HCT116 (cell line): ENCODE results near the gene ASMTL. TPM values are rescaled to one million over a fixed set of nuclear protein-coding genes. Genes with fewer than 3 reads are reported as not detected.

Experiments used
- ATAC-seq: fragments of 200-7000 bp; cut with Tn5 transposase; 2 replicates; pipeline ENCODE4 v1.9.1; 2020; ENCODE audit warnings: mild to moderate bottlenecking, moderate library complexity
- BruUV-seq: library from RNA; stranded (reverse); fragments of 400-500 nt; replicated peaks from 2 replicates; lab custom pipeline; 2021; lab: Mats Ljungman, UMichigan
- CTCF ChIA-PET: fragments of 300-600 bp; sonication (Branson Sonifier 250); formaldehyde crosslinking; loops from one replicate; lab custom pipeline; 2021; ENCODE audit warnings: antibody characterized with exemption; lab: Charles Lee
- POLR2A ChIA-PET: fragments of 300-600, 350-600 bp; sonication (Branson Sonifier 250); formaldehyde crosslinking; loops from one replicate; lab custom pipeline; 2021; ENCODE audit warnings: antibody characterized with exemption; lab: Charles Lee
- RAD21 ChIA-PET, 2 experiments: fragments of 300-600 bp; sonication (Branson Sonifier 250); formaldehyde crosslinking; loops; one replicate each; lab custom pipeline; 2023; ENCODE audit warnings: low total read pairs in 2 of 2; ENCODE audit not compliant: uncharacterized antibody in 2 of 2, unreplicated experiment in 2 of 2, low non-redundant PET in 1 of 2; lab: Charles Lee
- DNase-seq: peaks from one replicate; pipeline ENCODE4 v3.0.0-alpha.2; 2010; ENCODE audit warnings: low read depth, low spot score
- H2AFZ ChIP-seq: fragments of 200-600 bp; shearing (Covaris generic), sonication (generic); 2 replicates; pipeline ENCODE4 v1.6.1; 2017; ENCODE audit warnings: low read depth, mixed run types, mixed read lengths, antibody characterized with exemption, low read length; ENCODE audit not compliant: poor library complexity, severe bottlenecking
- H3K27ac ChIP-seq: 2 replicates; pipeline ENCODE4 v1.5.1; 2012; ENCODE audit warnings: low read depth, low read length
- H3K27me3 ChIP-seq: fragments of 200-600 bp; sonication (generic); 2 replicates; pipeline ENCODE4 v1.6.1; 2016; ENCODE audit warnings: mixed run types, low read length, mixed read lengths; ENCODE audit not compliant: insufficient read depth
- H3K36me3 ChIP-seq, 2 experiments: fragments of 200-500 bp in 1 of 2; fragments of 200-600 bp in 1 of 2; sonication (Bioruptor generic) in 1 of 2; sonication (generic) in 1 of 2; 2 replicates each; pipeline versions ENCODE4 v1.5.1 to v1.6.1; 2014 to 2016; ENCODE audit warnings: low read length in 2 of 2, inconsistent platforms in 1 of 2, mixed read lengths in 1 of 2, mixed run types in 1 of 2; ENCODE audit not compliant: insufficient read depth in 2 of 2, control insufficient read depth in 1 of 2
- H3K4me1 ChIP-seq, 2 experiments: fragments of 200-600 bp in 1 of 2; sonication (generic) in 1 of 2; 2 replicates each; pipeline versions ENCODE4 v1.5.1 to v1.6.1; 2012 to 2017; ENCODE audit warnings: low read length in 2 of 2, inconsistent platforms in 1 of 2, mild to moderate bottlenecking in 1 of 2, mixed read lengths in 1 of 2, mixed run types in 1 of 2, moderate library complexity in 1 of 2; ENCODE audit not compliant: insufficient read depth in 2 of 2, control insufficient read depth in 1 of 2
- H3K4me2 ChIP-seq: fragments of 200-600 bp; sonication (generic); 2 replicates; pipeline ENCODE4 v1.6.1; 2017; ENCODE audit warnings: mixed run types, low read length, mixed read lengths
- H3K4me3 ChIP-seq, 2 experiments: fragments of 200-600 bp in 1 of 2; sonication (generic) in 1 of 2; replicated peaks in 1 of 2; 2 replicates each; pipeline ENCODE4 v1.5.1; 2011 to 2016; ENCODE audit warnings: low read length in 2 of 2, control low read depth in 1 of 2, low read depth in 1 of 2, mild to moderate bottlenecking in 1 of 2, mixed read lengths in 1 of 2, mixed run types in 1 of 2
- H3K79me2 ChIP-seq: fragments of 200-600 bp; sonication (generic); 2 replicates; pipeline ENCODE4 v1.6.1; 2017; ENCODE audit warnings: mild to moderate bottlenecking, mixed run types, low read length, moderate library complexity, mixed read lengths; ENCODE audit not compliant: insufficient read depth
- H3K9ac ChIP-seq: fragments of 200-600 bp; sonication (generic); 2 replicates; pipeline ENCODE4 v1.6.1; 2016; ENCODE audit warnings: low read length, mixed read lengths
- H3K9me2 ChIP-seq: fragments of 200-600 bp; sonication (generic), shearing (Covaris generic); 2 replicates; pipeline ENCODE4 v1.6.1; 2017; ENCODE audit warnings: mixed run types, mild to moderate bottlenecking, moderate library complexity; ENCODE audit not compliant: insufficient read depth
- H3K9me3 ChIP-seq, 2 experiments: fragments of 200-500 bp in 1 of 2; fragments of 200-600 bp in 1 of 2; sonication (Bioruptor generic) in 1 of 2; sonication (generic) in 1 of 2; 2 replicates each; pipeline ENCODE4 v1.6.1; 2014 to 2017; ENCODE audit warnings: low read length in 2 of 2, mixed read lengths in 2 of 2, inconsistent platforms in 1 of 2, low read depth in 1 of 2, mild to moderate bottlenecking in 1 of 2, mixed run types in 1 of 2, moderate library complexity in 1 of 2; ENCODE audit not compliant: control insufficient read depth in 1 of 2, insufficient read depth in 1 of 2
- H4K20me1 ChIP-seq: fragments of 200-600 bp; sonication (generic), shearing (Covaris generic); 2 replicates; pipeline ENCODE4 v1.6.1; 2017; ENCODE audit warnings: mixed run types, mild to moderate bottlenecking, moderate library complexity; ENCODE audit not compliant: insufficient read depth
- ATF3 ChIP-seq: IDR thresholded peaks from 2 replicates; pipeline ENCODE4 v1.6.1; 2012
- CBX3 ChIP-seq: IDR thresholded peaks from 2 replicates; pipeline ENCODE4 v1.6.1; 2012; ENCODE audit warnings: low read depth
- CEBPB ChIP-seq: IDR thresholded peaks from 2 replicates; pipeline ENCODE4 v1.6.1; 2012; ENCODE audit warnings: low read depth
- EGR1 ChIP-seq: IDR thresholded peaks from 2 replicates; pipeline ENCODE4 v1.6.1; 2012; ENCODE audit warnings: low read depth
- ELF1 ChIP-seq: IDR thresholded peaks from 2 replicates; pipeline ENCODE4 v1.6.1; 2012; ENCODE audit warnings: low read depth, borderline replicate concordance
- EZH2 ChIP-seq: fragments of 200-600 bp; sonication (generic); IDR thresholded peaks from 2 replicates; pipeline ENCODE4 v1.6.1; 2017; ENCODE audit warnings: antibody characterized with exemption, mixed run types
- EZH2phosphoT487 ChIP-seq: fragments of 200-600 bp; IDR thresholded peaks from 2 replicates; pipeline ENCODE4 v1.6.1; 2018; ENCODE audit warnings: antibody characterized with exemption, borderline replicate concordance
- FOSL1 ChIP-seq: IDR thresholded peaks from 2 replicates; pipeline ENCODE4 v1.6.1; 2012; ENCODE audit warnings: low read depth
- JUND ChIP-seq: IDR thresholded peaks from 2 replicates; pipeline ENCODE4 v1.6.1; 2012
- MAX ChIP-seq: IDR thresholded peaks from 2 replicates; pipeline ENCODE4 v1.6.1; 2012
- POLR2A ChIP-seq: IDR thresholded peaks from 2 replicates; pipeline ENCODE4 v1.7.0; 2011; ENCODE audit warnings: borderline replicate concordance; ENCODE audit not compliant: insufficient read depth, insufficient read length; ENCODE audit errors: extremely low read depth
- POLR2AphosphoS5 ChIP-seq: IDR thresholded peaks from 2 replicates; pipeline ENCODE4 v1.6.1; 2011; ENCODE audit warnings: mild to moderate bottlenecking, low read depth, low read length, moderate library complexity
- RAD21 ChIP-seq: IDR thresholded peaks from 2 replicates; pipeline ENCODE4 v1.6.1; 2012; ENCODE audit warnings: low read depth, mild to moderate bottlenecking
- SIN3A ChIP-seq: IDR thresholded peaks from 2 replicates; pipeline ENCODE4 v1.6.1; 2012; ENCODE audit warnings: low read depth
- SP1 ChIP-seq: IDR thresholded peaks from 2 replicates; pipeline ENCODE4 v1.6.1; 2012; ENCODE audit warnings: low read depth
- SRF ChIP-seq: IDR thresholded peaks from 2 replicates; pipeline ENCODE4 v1.6.1; 2012; ENCODE audit warnings: low read depth
- TCF7L2 ChIP-seq: IDR thresholded peaks from 2 replicates; pipeline ENCODE4 v1.7.0; 2011; ENCODE audit warnings: borderline replicate concordance, inconsistent platforms; ENCODE audit not compliant: insufficient read depth, insufficient read length; ENCODE audit errors: extremely low read depth
- YY1 ChIP-seq: IDR thresholded peaks from 2 replicates; pipeline ENCODE4 v1.6.1; 2011; ENCODE audit warnings: low read length, low read depth, moderate library complexity, mild to moderate bottlenecking; ENCODE audit not compliant: insufficient replicate concordance; ENCODE audit errors: extremely low read depth
- ZFX ChIP-seq: fragments of 450-650 bp; IDR thresholded peaks from 2 replicates; pipeline ENCODE4 v1.6.1; 2017
- ZNF274 ChIP-seq: fragments of 200-500 bp; sonication (Bioruptor generic); IDR thresholded peaks from 2 replicates; pipeline ENCODE4 v1.6.1; 2014; ENCODE audit warnings: mild to moderate bottlenecking, low read depth, low read length, inconsistent platforms
- intact Hi-C: fragments of 100-400 bp; cut with micrococcal nuclease; formaldehyde crosslinking; loops from 2 replicates; pipeline ENCODE4 v1.10.0; 2022
- total RNA-seq: library from RNA; stranded (reverse); gene quantifications from one replicate; pipeline ENCODE4 v1.2.1, GENCODE V29; 2021; ENCODE audit not compliant: unreplicated experiment
- TF ChIP-seq, protein P1 (sequence below): IDR thresholded peaks from 2 replicates; pipeline ENCODE4 v1.6.1; 2011; ENCODE audit warnings: mild to moderate bottlenecking, low read length, moderate library complexity; ENCODE audit not compliant: insufficient replicate concordance; ENCODE audit errors: extremely low read depth
- TF ChIP-seq, protein P2 (sequence below): IDR thresholded peaks from 2 replicates; pipeline ENCODE4 v1.6.1; 2012; ENCODE audit warnings: low read depth

The ASMTL gene
- total RNA-seq, 1 experiment from 2014 or later: 59.6 TPM

DNA sequence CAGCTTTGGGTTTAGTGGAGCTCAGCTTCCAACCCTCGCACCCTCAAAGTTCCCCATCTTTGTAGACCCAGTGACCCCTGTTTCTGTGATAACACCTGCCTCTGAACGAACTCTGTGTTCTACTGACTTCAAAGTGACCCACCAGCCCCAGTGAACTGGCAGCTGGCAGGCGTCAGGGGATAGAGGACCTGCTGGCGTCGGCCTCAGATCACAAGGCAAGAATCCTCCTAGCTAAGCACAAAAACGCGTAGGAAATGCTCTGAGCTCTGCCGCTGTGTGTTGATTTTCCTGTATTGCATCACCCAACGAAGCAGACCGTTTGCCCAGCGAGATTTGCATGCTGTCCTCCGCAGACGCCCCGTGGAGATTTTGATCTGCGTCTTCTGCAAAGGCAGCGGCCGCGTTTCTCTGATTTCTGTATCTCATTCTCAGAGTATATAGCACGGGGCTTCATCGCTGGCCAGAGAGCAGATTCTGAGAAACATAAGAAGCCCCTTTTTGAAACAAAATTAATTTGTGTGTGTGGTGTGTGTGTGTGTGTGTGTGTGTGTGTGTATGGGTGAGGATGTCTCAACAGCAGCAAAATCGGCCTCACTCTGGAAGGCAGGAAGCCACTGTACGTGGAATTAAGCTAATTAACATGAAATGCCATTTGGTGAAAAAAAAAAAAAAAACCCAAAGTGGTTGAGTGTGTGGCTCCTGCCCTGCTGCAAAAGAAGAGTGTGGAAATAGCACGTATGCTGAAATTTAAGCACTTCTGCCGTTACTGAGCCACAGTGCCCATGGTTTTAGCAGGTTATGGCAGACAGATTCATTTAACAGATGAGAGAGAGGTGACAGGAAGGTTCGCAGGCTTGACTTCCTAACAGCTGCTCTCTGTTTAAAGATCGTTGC lies 29.2 kb upstream of the ASMTL start:
- Histone ChIP-seq H3K27ac (peak overlapping the region; percentile 29), H3K79me2 (no peaks in the 10 kb centered on the region), H3K36me3 (no peaks in the 10 kb centered on the region), H3K9me3 (peaks cover 0 to 3% of the 10 kb centered on the region in 2 experiments; a peak in 1 of 4 replicates), H3K4me3 (peak overlapping the region; percentile 17 to 40), H3K4me2 (peak overlapping the region; percentile 70), H4K20me1 (no peaks in the 10 kb centered on the region), H3K27me3 (no peaks in the 10 kb centered on the region), H3K4me1 (peaks cover 12% of the 10 kb centered on the region in 2 experiments), H3K9me2 (no peaks in the 10 kb centered on the region), H3K9ac (no peak overlapping the region), H2AFZ (peak overlapping the region; percentile 22)
- TSS peak; percentile 89 for BruUV-seq
- DNase-seq (peak; percentile 73), ATAC-seq (peak; percentile 75)
- POLR2A ChIA-PET: no interaction called here
- RAD21 ChIA-PET: no interaction called here
- CTCF ChIA-PET: no interaction called here
- intact Hi-C loops: no loop called here
- TF ChIP-seq, protein P1, sequence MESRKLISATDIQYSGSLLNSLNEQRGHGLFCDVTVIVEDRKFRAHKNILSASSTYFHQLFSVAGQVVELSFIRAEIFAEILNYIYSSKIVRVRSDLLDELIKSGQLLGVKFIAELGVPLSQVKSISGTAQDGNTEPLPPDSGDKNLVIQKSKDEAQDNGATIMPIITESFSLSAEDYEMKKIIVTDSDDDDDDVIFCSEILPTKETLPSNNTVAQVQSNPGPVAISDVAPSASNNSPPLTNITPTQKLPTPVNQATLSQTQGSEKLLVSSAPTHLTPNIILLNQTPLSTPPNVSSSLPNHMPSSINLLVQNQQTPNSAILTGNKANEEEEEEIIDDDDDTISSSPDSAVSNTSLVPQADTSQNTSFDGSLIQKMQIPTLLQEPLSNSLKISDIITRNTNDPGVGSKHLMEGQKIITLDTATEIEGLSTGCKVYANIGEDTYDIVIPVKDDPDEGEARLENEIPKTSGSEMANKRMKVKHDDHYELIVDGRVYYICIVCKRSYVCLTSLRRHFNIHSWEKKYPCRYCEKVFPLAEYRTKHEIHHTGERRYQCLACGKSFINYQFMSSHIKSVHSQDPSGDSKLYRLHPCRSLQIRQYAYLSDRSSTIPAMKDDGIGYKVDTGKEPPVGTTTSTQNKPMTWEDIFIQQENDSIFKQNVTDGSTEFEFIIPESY: no peak
- TF ChIP-seq SP1: no peak
- TF ChIP-seq TCF7L2: peak; percentile 94
- TF ChIP-seq, protein P2, sequence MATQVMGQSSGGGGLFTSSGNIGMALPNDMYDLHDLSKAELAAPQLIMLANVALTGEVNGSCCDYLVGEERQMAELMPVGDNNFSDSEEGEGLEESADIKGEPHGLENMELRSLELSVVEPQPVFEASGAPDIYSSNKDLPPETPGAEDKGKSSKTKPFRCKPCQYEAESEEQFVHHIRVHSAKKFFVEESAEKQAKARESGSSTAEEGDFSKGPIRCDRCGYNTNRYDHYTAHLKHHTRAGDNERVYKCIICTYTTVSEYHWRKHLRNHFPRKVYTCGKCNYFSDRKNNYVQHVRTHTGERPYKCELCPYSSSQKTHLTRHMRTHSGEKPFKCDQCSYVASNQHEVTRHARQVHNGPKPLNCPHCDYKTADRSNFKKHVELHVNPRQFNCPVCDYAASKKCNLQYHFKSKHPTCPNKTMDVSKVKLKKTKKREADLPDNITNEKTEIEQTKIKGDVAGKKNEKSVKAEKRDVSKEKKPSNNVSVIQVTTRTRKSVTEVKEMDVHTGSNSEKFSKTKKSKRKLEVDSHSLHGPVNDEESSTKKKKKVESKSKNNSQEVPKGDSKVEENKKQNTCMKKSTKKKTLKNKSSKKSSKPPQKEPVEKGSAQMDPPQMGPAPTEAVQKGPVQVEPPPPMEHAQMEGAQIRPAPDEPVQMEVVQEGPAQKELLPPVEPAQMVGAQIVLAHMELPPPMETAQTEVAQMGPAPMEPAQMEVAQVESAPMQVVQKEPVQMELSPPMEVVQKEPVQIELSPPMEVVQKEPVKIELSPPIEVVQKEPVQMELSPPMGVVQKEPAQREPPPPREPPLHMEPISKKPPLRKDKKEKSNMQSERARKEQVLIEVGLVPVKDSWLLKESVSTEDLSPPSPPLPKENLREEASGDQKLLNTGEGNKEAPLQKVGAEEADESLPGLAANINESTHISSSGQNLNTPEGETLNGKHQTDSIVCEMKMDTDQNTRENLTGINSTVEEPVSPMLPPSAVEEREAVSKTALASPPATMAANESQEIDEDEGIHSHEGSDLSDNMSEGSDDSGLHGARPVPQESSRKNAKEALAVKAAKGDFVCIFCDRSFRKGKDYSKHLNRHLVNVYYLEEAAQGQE: no peak
- peak; percentile 89 for TF ChIP-seq ATF3
- no peak for TF ChIP-seq EZH2
- TF ChIP-seq SRF: no peak
- peak; percentile 58; the same call in 1 of the 2 replicates for TF ChIP-seq MAX
- TF ChIP-seq ELF1: no peak
- no peak for TF ChIP-seq JUND
- TF ChIP-seq POLR2AphosphoS5: peak; percentile 35; the same call in 1 of the 2 replicates
- no peak for TF ChIP-seq FOSL1
- TF ChIP-seq EZH2phosphoT487: no peak
- TF ChIP-seq ZFX: no peak
- no peak for TF ChIP-seq ZNF274
- TF ChIP-seq YY1: no peak
- TF ChIP-seq CEBPB: peak; percentile 92
- TF ChIP-seq CBX3: no peak
- no peak for TF ChIP-seq EGR1
- TF ChIP-seq RAD21: no peak
- TF ChIP-seq POLR2A: no peak
- no peak for TF ChIP-seq SIN3A
